Neural cell (in vitro differentiated cells): ENCODE measurements around the gene NYAP2. TPM values are rescaled to one million over a fixed set of nuclear protein-coding genes. Genes with fewer than 3 reads are reported as not detected.

Experiments used
- H2AFZ ChIP-seq: fragments of 200-600, 300-800 bp; sonication (generic), shearing (Covaris generic); 2 replicates; pipeline ENCODE4 v1.6.0; 2014; ENCODE audit warnings: low read depth, mild to moderate bottlenecking, antibody characterized with exemption, low read length, moderate library complexity
- H3F3A ChIP-seq: fragments of 200-600 bp; shearing (Covaris generic); 2 replicates; pipeline ENCODE4 v1.6.1; 2016; ENCODE audit warnings: mild to moderate bottlenecking, moderate library complexity, mixed read lengths, antibody characterized with exemption, low read length; ENCODE audit not compliant: insufficient read depth, poor library complexity, severe bottlenecking
- H3K27ac ChIP-seq: fragments of 200-600, 300-800 bp; sonication (generic), shearing (Covaris generic); 2 replicates; pipeline ENCODE4 v1.5.1; 2014; ENCODE audit warnings: mild to moderate bottlenecking, low read length, moderate library complexity
- H3K27me3 ChIP-seq: fragments of 300-800, 200-600 bp; sonication (generic), shearing (Covaris generic); 2 replicates; pipeline ENCODE4 v1.6.0; 2014; ENCODE audit warnings: mild to moderate bottlenecking, low read depth, low read length, moderate library complexity; ENCODE audit not compliant: insufficient read depth
- H3K36me3 ChIP-seq: fragments of 300-800, 200-600 bp; sonication (generic), shearing (Covaris generic); 2 replicates; pipeline ENCODE4 v1.5.1; 2014; ENCODE audit warnings: mild to moderate bottlenecking, antibody characterized with exemption, low read length, moderate library complexity; ENCODE audit not compliant: insufficient read depth
- H3K4me2 ChIP-seq: fragments of 300-800, 200-600 bp; sonication (generic), shearing (Covaris generic); 2 replicates; pipeline ENCODE4 v1.6.0; 2014; ENCODE audit warnings: mild to moderate bottlenecking, low read length
- H3K4me3 ChIP-seq: fragments of 300-800, 200-600 bp; sonication (generic), shearing (Covaris generic); 2 replicates; pipeline ENCODE4 v1.5.1; 2014; ENCODE audit warnings: mild to moderate bottlenecking, low read length, moderate library complexity
- H3K79me2 ChIP-seq: fragments of 200-600 bp; shearing (Covaris generic); replicated peaks from 2 replicates; pipeline ENCODE4 v1.6.0; 2014; ENCODE audit warnings: mild to moderate bottlenecking, low read length, moderate library complexity; ENCODE audit not compliant: insufficient read depth
- H3K9ac ChIP-seq: fragments of 300-800, 200-600 bp; sonication (generic), shearing (Covaris generic); 2 replicates; pipeline ENCODE4 v1.6.1; 2016; ENCODE audit warnings: mild to moderate bottlenecking, low read length, mixed read lengths
- H3K9me2 ChIP-seq: fragments of 200-600 bp; shearing (Covaris generic); 2 replicates; pipeline ENCODE4 v1.6.1; 2016; ENCODE audit warnings: mild to moderate bottlenecking, low read length, mixed read lengths; ENCODE audit not compliant: insufficient read depth
- H3K9me3 ChIP-seq: fragments of 200-600, 300-800 bp; sonication (generic), shearing (Covaris generic); 2 replicates; pipeline ENCODE4 v1.6.1; 2016; ENCODE audit warnings: mild to moderate bottlenecking, mixed run types, low read length, moderate library complexity, mixed read lengths
- H4K20me1 ChIP-seq: fragments of 200-600 bp; shearing (Covaris generic); 2 replicates; pipeline ENCODE4 v1.6.1; 2016; ENCODE audit warnings: mild to moderate bottlenecking, mixed run types; ENCODE audit not compliant: insufficient read depth
- CTCF ChIP-seq: fragments of 450-650 bp; IDR thresholded peaks from 2 replicates; pipeline ENCODE4 v1.5.1; 2014; ENCODE audit warnings: antibody characterized with exemption, mild to moderate bottlenecking, moderate library complexity; ENCODE audit not compliant: poor library complexity, severe bottlenecking
- EP300 ChIP-seq: fragments of 450-650 bp; conservative IDR thresholded peaks from 2 replicates; pipeline ENCODE4 v1.6.1; 2014; ENCODE audit warnings: antibody characterized with exemption, mild to moderate bottlenecking, moderate library complexity; ENCODE audit not compliant: poor library complexity, severe bottlenecking
- EZH2 ChIP-seq: fragments of 200-600, 300-800 bp; shearing (Covaris generic), sonication (generic); IDR thresholded peaks from 2 replicates; pipeline ENCODE4 v1.6.1; 2014; ENCODE audit warnings: antibody characterized with exemption, low read length, borderline replicate concordance, mild to moderate bottlenecking; ENCODE audit not compliant: insufficient read depth, poor library complexity, severe bottlenecking
- MXI1 ChIP-seq: fragments of 450-650 bp; conservative IDR thresholded peaks from 2 replicates; pipeline ENCODE4 v1.6.1; 2014; ENCODE audit warnings: antibody characterized with exemption, mild to moderate bottlenecking; ENCODE audit not compliant: poor library complexity, severe bottlenecking
- POLR2AphosphoS5 ChIP-seq: IDR thresholded peaks from 2 replicates; pipeline ENCODE4 v1.6.1; 2012
- RAD21 ChIP-seq: fragments of 450-650 bp; conservative IDR thresholded peaks from 2 replicates; pipeline ENCODE4 v1.6.1; 2014; ENCODE audit warnings: antibody characterized with exemption, mild to moderate bottlenecking, moderate library complexity
- REST ChIP-seq: IDR thresholded peaks from 2 replicates; pipeline ENCODE4 v1.6.1; 2012; ENCODE audit warnings: borderline replicate concordance
- SMC3 ChIP-seq: fragments of 450-650 bp; conservative IDR thresholded peaks from 2 replicates; pipeline ENCODE4 v1.6.1; 2014; ENCODE audit warnings: antibody characterized with exemption, mild to moderate bottlenecking, moderate library complexity; ENCODE audit not compliant: poor library complexity
- TAF1 ChIP-seq: IDR thresholded peaks from 2 replicates; pipeline ENCODE4 v1.6.1; 2012; ENCODE audit warnings: low read depth
- polyA plus RNA-seq: library from polyadenylated mRNA; depleted of rRNA; stranded (reverse); fragments of >200 nt; gene quantifications from 2 replicates; pipeline ENCODE4 v1.2.3, GENCODE V29; 2014

Gene NYAP2
- polyA plus RNA-seq, 1 donor from 2014 or later = 0.98 TPM

GRCh38 chr2:225581135-225581534 lies 181.6 kb downstream of the NYAP2 start:
- Histone ChIP-seq H4K20me1 (no peaks in the 10 kb centered on the region), H3K9me2 (no peaks in the 10 kb centered on the region), H3K4me3 (no peak overlapping the region), H3K36me3 (peaks cover 8% of the 10 kb centered on the region), H3F3A (no peaks in the 10 kb centered on the region), H3K9me3 (no peaks in the 10 kb centered on the region), H3K79me2 (no peaks in the 10 kb centered on the region), H2AFZ (no peak overlapping the region), H3K27ac (no peak overlapping the region), H3K4me2 (no peak overlapping the region), H3K27me3 (no peaks in the 10 kb centered on the region), H3K9ac (no peak overlapping the region)
- TF ChIP-seq TAF1 (no peak), REST (no peak), EZH2 (no peak), MXI1 (no peak), RAD21 (no peak), SMC3 (no peak), CTCF (no peak), POLR2AphosphoS5 (no peak), EP300 (no peak)

GRCh38 chr2:225581906-225582305 lies 182.4 kb downstream of the NYAP2 start:
- Histone ChIP-seq H3K27me3 (no peaks in the 10 kb centered on the region), H3K9me3 (no peaks in the 10 kb centered on the region), H3K9ac (no peak overlapping the region), H3K27ac (no peak overlapping the region), H3K4me3 (no peak overlapping the region), H3K4me2 (no peak overlapping the region), H4K20me1 (no peaks in the 10 kb centered on the region), H3F3A (no peaks in the 10 kb centered on the region), H2AFZ (no peak overlapping the region), H3K36me3 (peaks cover 8% of the 10 kb centered on the region), H3K9me2 (no peaks in the 10 kb centered on the region), H3K79me2 (no peaks in the 10 kb centered on the region)
- TF ChIP-seq EZH2 (no peak), CTCF (no peak), RAD21 (no peak), MXI1 (no peak), REST (no peak), EP300 (no peak), SMC3 (no peak), POLR2AphosphoS5 (no peak), TAF1 (no peak)
